ENCODE measurements around the gene VSIG10L2.

DNA sequence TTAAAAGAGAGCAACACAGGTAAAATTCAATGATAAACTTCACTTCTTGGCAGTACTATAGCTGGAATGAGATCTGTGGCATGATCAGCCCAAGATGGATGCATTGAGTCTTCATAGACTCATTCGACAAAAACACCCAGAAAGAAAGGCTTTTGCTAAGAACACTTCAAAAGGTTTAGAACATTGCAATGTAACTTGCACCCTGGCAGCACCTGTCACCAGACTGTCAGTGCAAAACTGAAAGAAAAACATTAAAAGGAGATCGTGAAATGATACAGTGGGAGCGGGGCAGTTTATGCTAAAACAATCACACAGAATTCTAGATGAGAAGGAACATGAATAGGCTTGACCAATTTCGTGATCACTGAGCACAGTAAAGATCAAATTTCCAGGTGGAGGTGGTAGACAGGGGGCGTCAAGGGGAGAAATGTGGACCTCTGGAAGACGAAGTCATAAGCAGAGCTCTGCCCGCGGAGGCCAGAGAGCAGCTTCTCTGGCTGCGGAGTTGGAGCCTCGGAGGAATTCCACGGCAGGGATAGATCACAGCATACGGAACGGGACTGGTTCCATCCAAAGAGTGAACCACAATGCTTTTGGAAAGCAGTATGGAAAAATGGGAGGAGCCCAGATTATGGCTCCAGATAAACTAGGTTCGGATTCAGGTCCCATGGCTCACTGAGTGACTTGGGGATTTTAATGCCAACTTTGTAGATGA is 11.9 kb downstream of the VSIG10L2 start:
- TF ChIP-seq POLR2A (IDR thresholded peaks at IDR 0.05; ENCODE audit: borderline replicate concordance, extremely low read depth, insufficient read depth, insufficient read length) (no peak), CEBPB (IDR thresholded peaks at IDR 0.05; ENCODE audit: low read depth) (no peak), ZFX (IDR thresholded peaks at IDR 0.05) (no peak), EZH2 (IDR thresholded peaks at IDR 0.05) (no peak)
- TF ChIP-seq, protein P1, sequence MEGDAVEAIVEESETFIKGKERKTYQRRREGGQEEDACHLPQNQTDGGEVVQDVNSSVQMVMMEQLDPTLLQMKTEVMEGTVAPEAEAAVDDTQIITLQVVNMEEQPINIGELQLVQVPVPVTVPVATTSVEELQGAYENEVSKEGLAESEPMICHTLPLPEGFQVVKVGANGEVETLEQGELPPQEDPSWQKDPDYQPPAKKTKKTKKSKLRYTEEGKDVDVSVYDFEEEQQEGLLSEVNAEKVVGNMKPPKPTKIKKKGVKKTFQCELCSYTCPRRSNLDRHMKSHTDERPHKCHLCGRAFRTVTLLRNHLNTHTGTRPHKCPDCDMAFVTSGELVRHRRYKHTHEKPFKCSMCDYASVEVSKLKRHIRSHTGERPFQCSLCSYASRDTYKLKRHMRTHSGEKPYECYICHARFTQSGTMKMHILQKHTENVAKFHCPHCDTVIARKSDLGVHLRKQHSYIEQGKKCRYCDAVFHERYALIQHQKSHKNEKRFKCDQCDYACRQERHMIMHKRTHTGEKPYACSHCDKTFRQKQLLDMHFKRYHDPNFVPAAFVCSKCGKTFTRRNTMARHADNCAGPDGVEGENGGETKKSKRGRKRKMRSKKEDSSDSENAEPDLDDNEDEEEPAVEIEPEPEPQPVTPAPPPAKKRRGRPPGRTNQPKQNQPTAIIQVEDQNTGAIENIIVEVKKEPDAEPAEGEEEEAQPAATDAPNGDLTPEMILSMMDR (IDR thresholded peaks at IDR 0.05 in 2 of 3, conservative IDR thresholded peaks at IDR 0.05 in 1 of 3; ENCODE audit: borderline replicate concordance in 1 of 3, insufficient read depth in 1 of 3, low read depth in 2 of 3, low read length in 2 of 3): no peak
- TF ChIP-seq, protein P2, sequence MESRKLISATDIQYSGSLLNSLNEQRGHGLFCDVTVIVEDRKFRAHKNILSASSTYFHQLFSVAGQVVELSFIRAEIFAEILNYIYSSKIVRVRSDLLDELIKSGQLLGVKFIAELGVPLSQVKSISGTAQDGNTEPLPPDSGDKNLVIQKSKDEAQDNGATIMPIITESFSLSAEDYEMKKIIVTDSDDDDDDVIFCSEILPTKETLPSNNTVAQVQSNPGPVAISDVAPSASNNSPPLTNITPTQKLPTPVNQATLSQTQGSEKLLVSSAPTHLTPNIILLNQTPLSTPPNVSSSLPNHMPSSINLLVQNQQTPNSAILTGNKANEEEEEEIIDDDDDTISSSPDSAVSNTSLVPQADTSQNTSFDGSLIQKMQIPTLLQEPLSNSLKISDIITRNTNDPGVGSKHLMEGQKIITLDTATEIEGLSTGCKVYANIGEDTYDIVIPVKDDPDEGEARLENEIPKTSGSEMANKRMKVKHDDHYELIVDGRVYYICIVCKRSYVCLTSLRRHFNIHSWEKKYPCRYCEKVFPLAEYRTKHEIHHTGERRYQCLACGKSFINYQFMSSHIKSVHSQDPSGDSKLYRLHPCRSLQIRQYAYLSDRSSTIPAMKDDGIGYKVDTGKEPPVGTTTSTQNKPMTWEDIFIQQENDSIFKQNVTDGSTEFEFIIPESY (IDR thresholded peaks at IDR 0.05; ENCODE audit: extremely low read depth, insufficient replicate concordance, low read length): no peak
